GM18907 (cell line): ENCODE data around the gene AKR1C1.
"Not testable (repeated sequence)": the region's sequence is repeated elsewhere in the genome, so short reads cannot be mapped to it uniquely, and the experiment has no call there.

Source experiments
- ATAC-seq: cut with Tn5 transposase; IDR thresholded peaks from one replicate; pipeline ENCODE4 v1.9.1; 2021; ENCODE audit warnings: mild to moderate bottlenecking, moderate library complexity; ENCODE audit not compliant: unreplicated experiment

Gene AKR1C1

GRCh38 chr10:4947039-4947634 lies 16.1 kb upstream of the AKR1C1 start:
- ATAC-seq: no peak

GRCh38 chr10:4947635-4948596 lies 15.3 kb upstream of the AKR1C1 start:
- ATAC-seq: no peak

GRCh38 chr10:4951512-4952162 lies 11.6 kb upstream of the AKR1C1 start:
- not testable (repeated sequence) for ATAC-seq

- ATAC-seq: no peak
Observed at GRCh38 chr10:4953405-4953804, 9.8 kb upstream of the AKR1C1 start.

GRCh38 chr10:4956088-4956487 lies 7.1 kb upstream of the AKR1C1 start:
- not testable (repeated sequence) for ATAC-seq

GRCh38 chr10:4956955-4957645 lies 6.1 kb upstream of the AKR1C1 start:
- not testable (repeated sequence) for ATAC-seq

- ATAC-seq: not testable (repeated sequence)
Observed at GRCh38 chr10:4961558-4961957, 1.7 kb upstream of the AKR1C1 start.

- ATAC-seq: not testable (repeated sequence)
Observed at GRCh38 chr10:4962308-4962707, 907 bp upstream of the AKR1C1 start.

GRCh38 chr10:4963815-4964154 lies 570 bp downstream of the AKR1C1 start:
- not testable (repeated sequence) for ATAC-seq

- not testable (repeated sequence) for ATAC-seq
Observed at GRCh38 chr10:4965763-4966162, 2.5 kb downstream of the AKR1C1 start.

- not testable (repeated sequence) for ATAC-seq
Observed at GRCh38 chr10:4967189-4967588, 4.0 kb downstream of the AKR1C1 start.

GRCh38 chr10:4969289-4969688 lies 6.1 kb downstream of the AKR1C1 start:
- ATAC-seq: not testable (repeated sequence)

- not testable (repeated sequence) for ATAC-seq
Observed at GRCh38 chr10:4970362-4970761, 7.1 kb downstream of the AKR1C1 start.

GRCh38 chr10:4972369-4973142 lies 9.3 kb downstream of the AKR1C1 start:
- ATAC-seq: not testable (repeated sequence)

- ATAC-seq: not testable (repeated sequence)
Observed at GRCh38 chr10:4973294-4973693, 10.1 kb downstream of the AKR1C1 start.

- not testable (repeated sequence) for ATAC-seq
Observed at GRCh38 chr10:4974400-4974799, 11.2 kb downstream of the AKR1C1 start.

GRCh38 chr10:4977025-4977424 lies 13.8 kb downstream of the AKR1C1 start:
- ATAC-seq: no peak

- no peak for ATAC-seq
Observed at GRCh38 chr10:4978870-4979269, 15.7 kb downstream of the AKR1C1 start.

- ATAC-seq: no peak
Observed at GRCh38 chr10:4980793-4981192, 17.6 kb downstream of the AKR1C1 start.
